Trophoblast cell (in vitro differentiated cells and primary cell): Measurements from ENCODE around the gene CCR7.

Experiments
- DNase-seq, 2 donors: peaks; one replicate each; pipeline ENCODE4 v3.0.0-alpha.2; 2016
- H2AFZ ChIP-seq: 2 replicates; pipeline ENCODE4 v1.6.1; 2013; ENCODE audit warnings: low read length, moderate library complexity, mild to moderate bottlenecking; ENCODE audit not compliant: insufficient read depth, poor library complexity
- H2AK5ac ChIP-seq: 2 replicates; pipeline ENCODE4 v1.6.1; 2013; ENCODE audit warnings: mild to moderate bottlenecking, low read length
- H2BK120ac ChIP-seq: 2 replicates; pipeline ENCODE4 v1.6.1; 2013; ENCODE audit warnings: low read length, mild to moderate bottlenecking, moderate library complexity; ENCODE audit not compliant: insufficient read depth, poor library complexity
- H2BK12ac ChIP-seq: 2 replicates; pipeline ENCODE4 v1.6.1; 2013; ENCODE audit warnings: mild to moderate bottlenecking, low read length, moderate library complexity
- H2BK5ac ChIP-seq: 2 replicates; pipeline ENCODE4 v1.6.1; 2013; ENCODE audit warnings: low read length, low read depth, moderate library complexity, mild to moderate bottlenecking; ENCODE audit not compliant: poor library complexity
- H3K14ac ChIP-seq: 2 replicates; pipeline ENCODE4 v1.6.1; 2013; ENCODE audit warnings: mild to moderate bottlenecking, low read length
- H3K18ac ChIP-seq: 2 replicates; pipeline ENCODE4 v1.6.1; 2013; ENCODE audit warnings: mild to moderate bottlenecking, low read length
- H3K23ac ChIP-seq: 2 replicates; pipeline ENCODE4 v1.6.1; 2013; ENCODE audit warnings: low read length
- H3K27ac ChIP-seq: 2 replicates; pipeline ENCODE4 v1.5.1; 2013; ENCODE audit warnings: low read depth, mild to moderate bottlenecking, inconsistent platforms, low read length, moderate library complexity
- H3K27me3 ChIP-seq: 2 replicates; pipeline ENCODE4 v1.6.1; 2013; ENCODE audit warnings: inconsistent platforms, mild to moderate bottlenecking, low read length, moderate library complexity; ENCODE audit not compliant: insufficient read depth
- H3K36me3 ChIP-seq, 2 experiments: 1 replicate in 1 of 2; 2 replicates in 1 of 2; pipeline ENCODE4 v1.6.1; 2013; ENCODE audit warnings: low read length in 2 of 2, mild to moderate bottlenecking in 2 of 2, moderate library complexity in 1 of 2; ENCODE audit not compliant: insufficient read depth in 2 of 2, control insufficient read depth in 1 of 2
- H3K4ac ChIP-seq: 2 replicates; pipeline ENCODE4 v1.6.1; 2013; ENCODE audit warnings: low read depth, mild to moderate bottlenecking, low read length, moderate library complexity
- H3K4me1 ChIP-seq, 2 experiments: 1 replicate in 1 of 2; 2 replicates in 1 of 2; pipeline ENCODE4 v1.6.1; 2013; ENCODE audit warnings: low read length in 2 of 2, mild to moderate bottlenecking in 2 of 2, moderate library complexity in 1 of 2; ENCODE audit not compliant: insufficient read depth in 2 of 2, control insufficient read depth in 1 of 2
- H3K4me2 ChIP-seq: 2 replicates; pipeline ENCODE4 v1.6.1; 2013; ENCODE audit warnings: inconsistent platforms, mild to moderate bottlenecking, low read length, moderate library complexity
- H3K4me3 ChIP-seq: 2 replicates; pipeline ENCODE4 v1.5.1; 2013; ENCODE audit warnings: mild to moderate bottlenecking, low read depth, low read length, inconsistent platforms
- H3K79me1 ChIP-seq: one replicate; pipeline ENCODE4 v1.6.1; 2013; ENCODE audit warnings: low read length
- H3K79me2 ChIP-seq: 2 replicates; pipeline ENCODE4 v1.6.1; 2013; ENCODE audit warnings: low read length, mild to moderate bottlenecking; ENCODE audit not compliant: control insufficient read depth, insufficient read depth, poor library complexity
- H3K9ac ChIP-seq: 2 replicates; pipeline ENCODE4 v1.6.1; 2013; ENCODE audit warnings: mild to moderate bottlenecking, low read length
- H3K9me3 ChIP-seq: 2 replicates; pipeline ENCODE4 v1.6.1; 2013; ENCODE audit warnings: low read depth, mild to moderate bottlenecking, control low read depth, inconsistent platforms, low read length; ENCODE audit not compliant: insufficient read depth
- H4K12ac ChIP-seq: 2 replicates; pipeline ENCODE4 v1.6.1; 2013; ENCODE audit warnings: low read depth, mild to moderate bottlenecking, low read length, moderate library complexity
- H4K8ac ChIP-seq: 2 replicates; pipeline ENCODE4 v1.6.1; 2013; ENCODE audit warnings: low read depth, mild to moderate bottlenecking, low read length, moderate library complexity
- H4K91ac ChIP-seq: one replicate; pipeline ENCODE4 v1.6.1; 2013; ENCODE audit warnings: low read depth, mild to moderate bottlenecking, low read length, moderate library complexity
- WGBS: extraction: QIAGEN DNeasy Blood & Tissue Kit; methylation state at CpG from one replicate; pipeline ENCODE4 v1.1.7; 2013; ENCODE audit warnings: missing lambda C conversion rate; ENCODE audit not compliant: insufficient read length, insufficient coverage; ENCODE audit errors: extremely low coverage; 5-methylcytosine and 5-hydroxymethylcytosine counted together

CCR7 gene

DNA sequence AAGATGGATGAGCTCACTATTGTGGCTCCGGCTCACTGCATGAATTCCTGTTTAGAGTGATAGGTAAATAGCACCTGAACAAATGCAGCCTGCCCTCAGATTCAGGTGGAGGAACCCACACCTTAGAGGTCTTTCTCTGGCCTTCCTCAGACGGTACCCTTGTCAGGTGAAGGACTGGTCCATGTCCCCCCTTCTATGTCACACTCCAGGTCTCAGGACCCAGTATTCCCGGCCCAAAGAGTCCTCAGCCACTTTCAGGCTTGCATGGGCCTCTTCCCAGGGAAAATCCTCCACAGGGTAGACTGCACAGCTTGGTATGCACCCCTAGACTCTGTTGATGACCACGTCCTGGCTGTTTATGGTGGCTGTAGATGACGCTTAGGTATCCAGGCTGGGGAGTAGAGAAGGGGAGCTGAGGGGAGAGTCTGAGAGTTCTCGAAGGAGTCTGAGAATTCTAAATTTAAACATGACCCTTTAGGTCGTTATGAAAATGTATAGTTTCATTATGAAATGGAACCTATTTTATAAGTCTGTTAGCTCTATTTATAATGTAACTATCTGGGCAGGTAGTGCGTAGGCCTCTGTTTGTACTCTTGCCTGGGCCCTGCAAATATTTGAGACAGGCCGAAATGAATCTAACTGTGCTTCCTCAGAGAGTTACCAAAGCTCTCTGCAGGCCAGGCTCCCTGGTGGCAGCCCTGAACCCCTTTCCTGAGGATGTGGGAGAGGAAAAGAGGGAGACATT lies 32.5 kb upstream of the CCR7 start:
- Histone ChIP-seq H4K91ac (peak overlapping the region; percentile 56), H3K27ac (no peak overlapping the region), H3K36me3 (no peaks in the 10 kb centered on the region), H2BK120ac (no peak overlapping the region), H3K4me1 (peaks cover 9% of the 10 kb centered on the region in 2 experiments), H3K4me3 (no peak overlapping the region), H3K79me2 (no peaks in the 10 kb centered on the region), H3K23ac (no peak overlapping the region), H4K12ac (no peak overlapping the region), H3K79me1 (peaks cover 9% of the 10 kb centered on the region), H3K9ac (no peak overlapping the region), H2AK5ac (no peak overlapping the region), H3K27me3 (no peaks in the 10 kb centered on the region), H4K8ac (no peak overlapping the region), H2BK5ac (no peak overlapping the region), H3K4ac (no peak overlapping the region), H2BK12ac (no peak overlapping the region), H3K9me3 (no peaks in the 10 kb centered on the region), H2AFZ (no peak overlapping the region), H3K14ac (no peak overlapping the region), H3K18ac (no peak overlapping the region), H3K4me2 (no peak overlapping the region)
- no CpG with 5 or more reads among the region's 9 CpGs for WGBS
- no peak for DNase-seq

DNA sequence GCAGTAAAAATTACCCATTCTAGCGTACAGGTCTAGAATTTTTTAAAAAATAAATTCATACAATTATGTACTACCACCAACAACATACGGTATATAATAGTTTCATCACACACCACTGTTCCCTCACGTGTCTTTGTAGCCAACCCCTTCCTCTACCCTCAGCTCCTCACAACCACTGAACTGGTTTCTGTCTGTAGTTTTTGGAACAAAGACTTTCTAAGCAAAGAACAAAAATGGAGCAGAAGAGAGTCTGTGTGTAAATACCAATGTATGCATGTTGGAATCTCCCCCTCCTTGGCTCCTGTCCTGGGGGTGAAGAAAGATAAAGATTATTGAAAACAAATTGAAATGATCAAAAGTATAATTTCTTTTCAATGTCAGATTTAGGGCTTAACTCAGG lies 31.9 kb upstream of the CCR7 start:
- Histone ChIP-seq H2BK12ac (no peak overlapping the region), H3K18ac (no peak overlapping the region), H3K9me3 (no peaks in the 10 kb centered on the region), H2AFZ (no peak overlapping the region), H3K4me2 (no peak overlapping the region), H2AK5ac (no peak overlapping the region), H3K36me3 (no peaks in the 10 kb centered on the region), H3K4me3 (no peak overlapping the region), H3K79me2 (no peaks in the 10 kb centered on the region), H4K8ac (no peak overlapping the region), H3K4me1 (peaks cover 3% of the 10 kb centered on the region in 2 experiments), H3K27me3 (no peaks in the 10 kb centered on the region), H4K91ac (no peak overlapping the region), H3K4ac (no peak overlapping the region), H3K9ac (no peak overlapping the region), H2BK5ac (no peak overlapping the region), H2BK120ac (no peak overlapping the region), H3K23ac (no peak overlapping the region), H3K14ac (no peak overlapping the region), H3K27ac (no peak overlapping the region), H3K79me1 (peaks cover 6% of the 10 kb centered on the region), H4K12ac (no peak overlapping the region)
- WGBS = no CpG with 5 or more reads among the region's 3 CpGs
- DNase-seq = no peak

DNA sequence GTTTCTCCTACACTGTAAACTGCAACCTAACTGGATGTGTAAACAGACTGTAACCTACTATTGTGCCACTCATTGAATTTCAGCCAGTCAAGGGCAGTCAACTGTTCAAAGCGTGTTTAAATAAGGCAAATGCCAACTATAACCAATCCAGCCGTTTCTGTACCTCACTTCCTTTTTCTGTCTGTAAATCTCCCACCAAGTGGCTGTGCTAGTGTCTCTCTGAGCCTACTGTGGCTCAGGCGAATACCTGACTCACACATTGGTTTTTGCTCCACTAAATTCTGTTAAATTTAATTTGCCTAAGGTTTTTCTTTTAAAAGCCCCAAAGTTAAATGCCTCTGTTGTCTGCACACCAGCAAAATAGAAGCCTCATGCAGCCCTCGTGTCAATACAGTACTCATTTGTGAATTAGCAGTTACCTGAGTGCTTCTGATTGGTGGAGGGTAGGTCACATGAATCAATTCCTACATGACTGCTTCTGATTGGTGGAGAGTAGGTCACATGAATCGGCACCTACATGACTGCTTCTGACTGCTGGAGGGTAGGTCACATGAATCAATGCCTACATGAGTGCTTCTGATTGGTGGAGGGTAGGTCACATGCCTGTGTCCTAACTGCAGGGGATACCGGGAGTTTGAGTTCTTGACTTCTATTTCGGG lies 31.1 kb upstream of the CCR7 start:
- Histone ChIP-seq H3K79me2 (no peaks in the 10 kb centered on the region), H2BK5ac (no peak overlapping the region), H3K23ac (no peak overlapping the region), H3K9ac (no peak overlapping the region), H2BK120ac (no peak overlapping the region), H3K4me1 (no peaks in the 10 kb centered on the region), H4K8ac (no peak overlapping the region), H3K18ac (no peak overlapping the region), H3K4me3 (no peak overlapping the region), H4K12ac (no peak overlapping the region), H4K91ac (no peak overlapping the region), H3K4ac (no peak overlapping the region), H2BK12ac (no peak overlapping the region), H3K14ac (peak overlapping the region; percentile 50), H3K27ac (no peak overlapping the region), H3K9me3 (no peaks in the 10 kb centered on the region), H2AK5ac (no peak overlapping the region), H3K27me3 (no peaks in the 10 kb centered on the region), H2AFZ (no peak overlapping the region), H3K36me3 (no peaks in the 10 kb centered on the region), H3K79me1 (peaks cover 6% of the 10 kb centered on the region), H3K4me2 (no peak overlapping the region)
- DNase-seq = peak; percentile 73 to 83
- WGBS = no CpG with 5 or more reads among the region's 7 CpGs

DNA sequence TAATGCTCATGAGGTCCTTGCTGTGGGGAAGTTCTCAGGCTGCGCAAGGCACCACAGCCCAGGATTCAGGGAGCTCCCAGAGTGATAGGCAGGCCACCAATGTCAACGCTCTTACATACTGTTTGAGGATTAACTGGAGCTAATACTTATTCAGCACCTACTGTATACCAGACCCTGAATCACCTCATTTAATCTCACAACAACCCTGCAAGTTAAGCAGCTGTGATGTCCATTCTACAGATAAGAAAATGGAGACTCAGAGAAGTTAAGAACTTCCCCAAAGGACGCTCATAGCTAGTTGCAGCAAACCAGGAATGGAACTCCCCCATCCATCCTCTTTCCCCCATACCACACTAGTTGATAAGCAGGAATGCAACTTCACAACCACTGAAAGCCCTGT lies 25.5 kb upstream of the CCR7 start:
- no CpG with 5 or more reads among the region's 3 CpGs for WGBS
- no peak overlapping the region for H3K9ac ChIP-seq
- H3K36me3 ChIP-seq = no peaks in the 10 kb centered on the region
- DNase-seq = no peak
- H3K23ac ChIP-seq = no peak overlapping the region
- H2AFZ ChIP-seq = no peak overlapping the region
- H2BK12ac ChIP-seq = no peak overlapping the region
- no peaks in the 10 kb centered on the region for H3K79me2 ChIP-seq
- no peak overlapping the region for H4K8ac ChIP-seq
- H3K79me1 ChIP-seq = no peaks in the 10 kb centered on the region
- no peaks in the 10 kb centered on the region for H3K9me3 ChIP-seq
- no peak overlapping the region for H3K4ac ChIP-seq
- H2BK120ac ChIP-seq = no peak overlapping the region
- peaks cover 2 to 4% of the 10 kb centered on the region in 2 experiments for H3K4me1 ChIP-seq
- H2BK5ac ChIP-seq = no peak overlapping the region
- no peak overlapping the region for H3K18ac ChIP-seq
- H3K14ac ChIP-seq = no peak overlapping the region
- no peak overlapping the region for H4K91ac ChIP-seq
- H3K27me3 ChIP-seq = no peaks in the 10 kb centered on the region
- H3K4me3 ChIP-seq = no peak overlapping the region
- no peak overlapping the region for H3K4me2 ChIP-seq
- no peak overlapping the region for H4K12ac ChIP-seq
- H3K27ac ChIP-seq = no peak overlapping the region
- H2AK5ac ChIP-seq = no peak overlapping the region
